Osteocyte (in vitro differentiated cells): ENCODE data around the gene EXOC4. TPM values are rescaled to one million over a fixed set of nuclear protein-coding genes. Genes with fewer than 3 reads are reported as not detected.

Experiments used
- DNase-seq: peaks from one replicate; pipeline ENCODE4 v3.0.0; 2021; ENCODE audit warnings: mixed read lengths; ENCODE audit not compliant: unreplicated experiment; ENCODE audit errors: extremely low spot score
- H3K27ac Mint-ChIP-seq: one replicate; pipeline ENCODE4 v1.8.0; 2021; ENCODE audit warnings: mild to moderate bottlenecking, mixed read lengths; ENCODE audit not compliant: unreplicated experiment
- H3K27me3 Mint-ChIP-seq: one replicate; pipeline ENCODE4 v1.8.0; 2021; ENCODE audit warnings: mixed read lengths; ENCODE audit not compliant: unreplicated experiment
- H3K36me3 Mint-ChIP-seq: one replicate; pipeline ENCODE4 v1.8.0; 2021; ENCODE audit warnings: mixed read lengths; ENCODE audit not compliant: unreplicated experiment
- H3K4me1 Mint-ChIP-seq: one replicate; pipeline ENCODE4 v1.8.0; 2021; ENCODE audit warnings: mixed read lengths; ENCODE audit not compliant: unreplicated experiment
- H3K4me3 Mint-ChIP-seq: one replicate; pipeline ENCODE4 v1.8.0; 2021; ENCODE audit warnings: mild to moderate bottlenecking, moderate library complexity, mixed read lengths; ENCODE audit not compliant: unreplicated experiment
- H3K9me3 Mint-ChIP-seq: one replicate; pipeline ENCODE4 v1.8.0; 2021; ENCODE audit warnings: mixed read lengths; ENCODE audit not compliant: unreplicated experiment
- CTCF ChIP-seq: fragments of 200-600 bp; sonication (generic); IDR thresholded peaks from 2 replicates; pipeline ENCODE4 v1.5.0; 2021; ENCODE audit warnings: antibody characterized with exemption, mild to moderate bottlenecking, moderate library complexity
- total RNA-seq: library from RNA; stranded (reverse); gene quantifications from 2 replicates; pipeline ENCODE4 v1.2.1, GENCODE V29; 2021

EXOC4 gene
- total RNA-seq, 1 donor from 2014 or later = 99.9 TPM

- Mint-ChIP-seq H3K36me3 (peaks cover 19% of the 10 kb centered on the region), H3K9me3 (peaks cover 5% of the 10 kb centered on the region), H3K27me3 (no peaks in the 10 kb centered on the region), H3K4me3 (no peak overlapping the region), H3K4me1 (peaks cover 8% of the 10 kb centered on the region), H3K27ac (no peak overlapping the region)
- no peak for DNase-seq
- no peak for TF ChIP-seq CTCF
These were observed 567.7 kb downstream of the EXOC4 start for GRCh38 chr7:133820584-133820983.

GRCh38 chr7:133821171-133821570 lies 568.3 kb downstream of the EXOC4 start:
- no peak for TF ChIP-seq CTCF
- Mint-ChIP-seq H3K4me3 (no peak overlapping the region), H3K9me3 (peaks cover 5% of the 10 kb centered on the region), H3K27ac (no peak overlapping the region), H3K36me3 (peaks cover 19% of the 10 kb centered on the region), H3K27me3 (no peaks in the 10 kb centered on the region), H3K4me1 (peaks cover 5% of the 10 kb centered on the region)
- DNase-seq = no peak

GRCh38 chr7:133822001-133822641 lies 569.2 kb downstream of the EXOC4 start:
- Mint-ChIP-seq H3K27ac (no peak overlapping the region), H3K4me1 (peaks cover 5% of the 10 kb centered on the region), H3K27me3 (no peaks in the 10 kb centered on the region), H3K4me3 (no peak overlapping the region), H3K36me3 (peaks cover 15% of the 10 kb centered on the region), H3K9me3 (peaks cover 4% of the 10 kb centered on the region)
- no peak for DNase-seq
- TF ChIP-seq CTCF = no peak

- H3K4me1 Mint-ChIP-seq = peaks cover 5% of the 10 kb centered on the region
- H3K27ac Mint-ChIP-seq = no peak overlapping the region
- no peaks in the 10 kb centered on the region for H3K9me3 Mint-ChIP-seq
- H3K27me3 Mint-ChIP-seq = no peaks in the 10 kb centered on the region
- no peak for TF ChIP-seq CTCF
- no peak overlapping the region for H3K4me3 Mint-ChIP-seq
- no peak for DNase-seq
- H3K36me3 Mint-ChIP-seq = peaks cover 11% of the 10 kb centered on the region
These were observed 570.1 kb downstream of the EXOC4 start for GRCh38 chr7:133822868-133823552.

- H3K27me3 Mint-ChIP-seq = no peaks in the 10 kb centered on the region
- no peak for TF ChIP-seq CTCF
- no peak for DNase-seq
- H3K9me3 Mint-ChIP-seq = no peaks in the 10 kb centered on the region
- peaks cover 5% of the 10 kb centered on the region for H3K4me1 Mint-ChIP-seq
- no peak overlapping the region for H3K4me3 Mint-ChIP-seq
- H3K36me3 Mint-ChIP-seq = peaks cover 2% of the 10 kb centered on the region
- H3K27ac Mint-ChIP-seq = no peak overlapping the region
These were observed 571.3 kb downstream of the EXOC4 start for GRCh38 chr7:133824132-133824531.
